IPS-18a (cell line): ENCODE measurements around the gene NEDD4.

ENCODE experiments used
- H3K27ac ChIP-seq: one replicate; pipeline ENCODE4 v1.5.1; 2013; ENCODE audit warnings: low read length
- H3K27me3 ChIP-seq: one replicate; pipeline ENCODE4 v1.6.1; 2013; ENCODE audit warnings: mild to moderate bottlenecking, low read length; ENCODE audit not compliant: control insufficient read depth, insufficient read depth
- H3K36me3 ChIP-seq: one replicate; pipeline ENCODE4 v1.6.1; 2013; ENCODE audit warnings: low read depth, low read length; ENCODE audit not compliant: control insufficient read depth
- H3K4me1 ChIP-seq: one replicate; pipeline ENCODE4 v1.6.1; 2013; ENCODE audit warnings: low read depth, low read length; ENCODE audit not compliant: control insufficient read depth
- H3K4me3 ChIP-seq: one replicate; pipeline ENCODE4 v1.5.1; 2013; ENCODE audit warnings: low read length
- H3K9ac ChIP-seq: one replicate; pipeline ENCODE4 v1.6.1; 2013; ENCODE audit warnings: mild to moderate bottlenecking, low read length, moderate library complexity
- H3K9me3 ChIP-seq: one replicate; pipeline ENCODE4 v1.6.1; 2013; ENCODE audit warnings: low read depth, low read length; ENCODE audit not compliant: control insufficient read depth

NEDD4 gene

GRCh38 chr15:55912982-55913381 is 80.4 kb downstream of the NEDD4 start:
- Histone ChIP-seq H3K9ac (no peak overlapping the region), H3K27me3 (no peaks in the 10 kb centered on the region), H3K9me3 (no peaks in the 10 kb centered on the region), H3K4me3 (no peak overlapping the region), H3K4me1 (no peaks in the 10 kb centered on the region), H3K27ac (no peak overlapping the region), H3K36me3 (no peaks in the 10 kb centered on the region)

GRCh38 chr15:55909036-55909811 is 84.2 kb downstream of the NEDD4 start:
- Histone ChIP-seq H3K9ac (no peak overlapping the region), H3K27ac (no peak overlapping the region), H3K27me3 (no peaks in the 10 kb centered on the region), H3K4me1 (no peaks in the 10 kb centered on the region), H3K4me3 (no peak overlapping the region), H3K36me3 (no peaks in the 10 kb centered on the region), H3K9me3 (no peaks in the 10 kb centered on the region)

- H3K27ac ChIP-seq, result no peak overlapping the region
- no peaks in the 10 kb centered on the region for H3K36me3 ChIP-seq
- no peaks in the 10 kb centered on the region for H3K9me3 ChIP-seq
- H3K9ac ChIP-seq, result no peak overlapping the region
- no peak overlapping the region for H3K4me3 ChIP-seq
- H3K27me3 ChIP-seq, result no peaks in the 10 kb centered on the region
- H3K4me1 ChIP-seq, result no peaks in the 10 kb centered on the region
Measured at GRCh38 chr15:55907797-55908196, 85.6 kb downstream of the NEDD4 start.

GRCh38 chr15:55902981-55903380 is 90.4 kb downstream of the NEDD4 start:
- Histone ChIP-seq H3K9me3 (no peaks in the 10 kb centered on the region), H3K9ac (no peak overlapping the region), H3K4me3 (no peak overlapping the region), H3K27ac (no peak overlapping the region), H3K4me1 (no peaks in the 10 kb centered on the region), H3K36me3 (no peaks in the 10 kb centered on the region), H3K27me3 (no peaks in the 10 kb centered on the region)

- Histone ChIP-seq H3K36me3 (no peaks in the 10 kb centered on the region), H3K4me3 (no peak overlapping the region), H3K27me3 (no peaks in the 10 kb centered on the region), H3K4me1 (peaks cover 5% of the 10 kb centered on the region), H3K9me3 (no peaks in the 10 kb centered on the region), H3K27ac (no peak overlapping the region), H3K9ac (no peak overlapping the region)
Measured at GRCh38 chr15:55900019-55900418, 93.4 kb downstream of the NEDD4 start.

GRCh38 chr15:55899537-55899936 is 93.9 kb downstream of the NEDD4 start:
- H3K4me1 ChIP-seq, result peaks cover 5% of the 10 kb centered on the region
- no peak overlapping the region for H3K27ac ChIP-seq
- H3K27me3 ChIP-seq, result no peaks in the 10 kb centered on the region
- H3K4me3 ChIP-seq, result no peak overlapping the region
- H3K9ac ChIP-seq, result no peak overlapping the region
- no peaks in the 10 kb centered on the region for H3K9me3 ChIP-seq
- H3K36me3 ChIP-seq, result no peaks in the 10 kb centered on the region

- Histone ChIP-seq H3K9me3 (no peaks in the 10 kb centered on the region), H3K36me3 (no peaks in the 10 kb centered on the region), H3K27me3 (no peaks in the 10 kb centered on the region), H3K4me1 (peaks cover 5% of the 10 kb centered on the region), H3K27ac (no peak overlapping the region), H3K4me3 (no peak overlapping the region), H3K9ac (no peak overlapping the region)
Measured at GRCh38 chr15:55897560-55898336, 95.7 kb downstream of the NEDD4 start.

- H3K9ac ChIP-seq, result no peak overlapping the region
- no peak overlapping the region for H3K27ac ChIP-seq
- H3K4me3 ChIP-seq, result no peak overlapping the region
- no peaks in the 10 kb centered on the region for H3K9me3 ChIP-seq
- H3K36me3 ChIP-seq, result no peaks in the 10 kb centered on the region
- H3K4me1 ChIP-seq, result peaks cover 11% of the 10 kb centered on the region
- no peaks in the 10 kb centered on the region for H3K27me3 ChIP-seq
Measured at GRCh38 chr15:55894399-55894965, 98.9 kb downstream of the NEDD4 start.

GRCh38 chr15:55893852-55894251 is 99.6 kb downstream of the NEDD4 start:
- no peaks in the 10 kb centered on the region for H3K36me3 ChIP-seq

GRCh38 chr15:55891196-55891595 is 102.2 kb downstream of the NEDD4 start:
- Histone ChIP-seq H3K9me3 (no peaks in the 10 kb centered on the region), H3K36me3 (no peaks in the 10 kb centered on the region), H3K27me3 (no peaks in the 10 kb centered on the region), H3K27ac (no peak overlapping the region), H3K4me3 (no peak overlapping the region), H3K9ac (no peak overlapping the region), H3K4me1 (peaks cover 5% of the 10 kb centered on the region)

More at GRCh38 chr15:55893852-55894251, 99.6 kb downstream of the NEDD4 start:
- Histone ChIP-seq H3K9ac (no peak overlapping the region), H3K27ac (no peak overlapping the region), H3K27me3 (no peaks in the 10 kb centered on the region), H3K9me3 (no peaks in the 10 kb centered on the region), H3K4me1 (peaks cover 11% of the 10 kb centered on the region), H3K4me3 (no peak overlapping the region)

GRCh38 chr15:55884223-55884622 is 109.2 kb downstream of the NEDD4 start:
- Histone ChIP-seq H3K27ac (no peak overlapping the region), H3K4me1 (no peaks in the 10 kb centered on the region), H3K27me3 (no peaks in the 10 kb centered on the region), H3K36me3 (no peaks in the 10 kb centered on the region), H3K4me3 (no peak overlapping the region), H3K9ac (no peak overlapping the region), H3K9me3 (no peaks in the 10 kb centered on the region)
